A172 (cell line): Measurements from ENCODE around the gene ATXN2. TPM values are rescaled to one million over a fixed set of nuclear protein-coding genes. Genes with fewer than 3 reads are reported as not detected.

Experiments
- DNase-seq: peaks from one replicate; pipeline ENCODE4 v3.0.0-alpha.2; 2015; ENCODE audit warnings: low spot score
- total RNA-seq: library from RNA; depleted of rRNA; stranded (reverse); fragments of >200 nt; shearing (Covaris generic); gene quantifications from 2 replicates; pipeline ENCODE4 v1.2.3, GENCODE V29; 2014

The ATXN2 gene
- total RNA-seq, 1 experiment from 2014 or later, result 25.6 TPM

- DNase-seq, result peak; percentile 51
Measured at GRCh38 chr12:111451649-111452129, 147.4 kb downstream of the ATXN2 start.

GRCh38 chr12:111451232-111451631 lies 147.9 kb downstream of the ATXN2 start:
- DNase-seq, result no peak

GRCh38 chr12:111450676-111451075 lies 148.4 kb downstream of the ATXN2 start:
- no peak for DNase-seq

GRCh38 chr12:111448846-111449790 lies 150.0 kb downstream of the ATXN2 start:
- no peak for DNase-seq

- DNase-seq, result no peak
Measured at GRCh38 chr12:111448266-111448830, 150.8 kb downstream of the ATXN2 start.

- DNase-seq, result no peak
Measured at GRCh38 chr12:111447571-111448265, 151.4 kb downstream of the ATXN2 start.

- DNase-seq, result no peak
Measured at GRCh38 chr12:111446631-111447570, 152.2 kb downstream of the ATXN2 start.

GRCh38 chr12:111445726-111446581 lies 153.2 kb downstream of the ATXN2 start:
- DNase-seq, result peak; percentile 76

GRCh38 chr12:111444925-111445725 lies 154.0 kb downstream of the ATXN2 start:
- no peak for DNase-seq

GRCh38 chr12:111444314-111444924 lies 154.7 kb downstream of the ATXN2 start:
- DNase-seq, result no peak

GRCh38 chr12:111443586-111443985 lies 155.5 kb downstream of the ATXN2 start:
- peak; percentile 59 for DNase-seq

- no peak for DNase-seq
Measured at GRCh38 chr12:111443086-111443485, 156.0 kb downstream of the ATXN2 start.

- DNase-seq, result no peak
Measured at GRCh38 chr12:111442301-111443045, 156.6 kb downstream of the ATXN2 start.

- no peak for DNase-seq
Measured at GRCh38 chr12:111441107-111441928, 157.8 kb downstream of the ATXN2 start.

GRCh38 chr12:111440631-111441030 lies 158.5 kb downstream of the ATXN2 start:
- no peak for DNase-seq

GRCh38 chr12:111440152-111440551 lies 159.0 kb downstream of the ATXN2 start:
- no peak for DNase-seq

- DNase-seq, result no peak
Measured at GRCh38 chr12:111439657-111440151, 159.4 kb downstream of the ATXN2 start.
